HepG2 (cell line): ENCODE results near the gene FGF2. TPM values are rescaled to one million over a fixed set of nuclear protein-coding genes. Genes with fewer than 3 reads are reported as not detected.

Source experiments
- ATAC-seq: fragments of 200-7000 bp; cut with Tn5 transposase; 3 replicates; pipeline ENCODE4 v1.9.1; 2020; ENCODE audit warnings: mild to moderate bottlenecking, moderate library complexity
- BruUV-seq: library from RNA; stranded (reverse); fragments of 400-500 nt; replicated peaks from 2 replicates; lab custom pipeline; 2021; lab: Mats Ljungman, UMichigan
- CTCF ChIA-PET: fragments of 300-600 bp; formaldehyde crosslinking; extraction: SDS; loops from one replicate; lab custom pipeline; 2021; ENCODE audit warnings: low total read pairs, inconsistent platforms, low intra/inter-chr PET ratio; lab: Yijun Ruan, JAX
- POLR2A ChIA-PET: fragments of 350-600 bp; sonication (Branson Sonifier 250); formaldehyde crosslinking; loops from one replicate; lab custom pipeline; 2020; ENCODE audit warnings: antibody characterized with exemption, inconsistent platforms; lab: Yijun Ruan, JAX
- DNase-seq: peaks from one replicate; pipeline ENCODE4 v3.0.0-alpha.2; 2015; ENCODE audit warnings: low spot score
- FAIRE-seq: peaks from 3 replicates; lab custom pipeline; 2011; peaks lifted over from hg19 to GRCh38; lab: Jason Lieb, UNC
- H2AFZ ChIP-seq: one replicate; pipeline ENCODE4 v1.6.1; 2011; ENCODE audit warnings: low read length, inconsistent platforms
- H3K27ac ChIP-seq: fragments of 300-600 bp; 3 replicates; pipeline ENCODE4 v1.8.0; 2011; ENCODE audit warnings: mixed run types, mild to moderate bottlenecking, mixed read lengths, low read length, inconsistent platforms; ENCODE audit not compliant: insufficient read depth; ENCODE audit errors: extremely low read length
- H3K27me3 ChIP-seq, 2 experiments: fragments of 200-600 bp in 1 of 2; 2 replicates in 1 of 2; 3 replicates in 1 of 2; pipeline versions ENCODE4 v1.6.0 to v1.8.0; 2011; ENCODE audit warnings: low read length in 2 of 2, mild to moderate bottlenecking in 2 of 2, moderate library complexity in 2 of 2, inconsistent platforms in 1 of 2; ENCODE audit not compliant: insufficient read depth in 2 of 2, control insufficient read depth in 1 of 2
- H3K36me3 ChIP-seq, 2 experiments: fragments of 200-600 bp in 1 of 2; replicated peaks in 1 of 2; 2 replicates in 1 of 2; 3 replicates in 1 of 2; pipeline versions ENCODE4 v1.5.1 to v1.8.0; 2011; ENCODE audit warnings: low read length in 2 of 2, inconsistent platforms in 1 of 2; ENCODE audit not compliant: insufficient read depth in 2 of 2, control insufficient read depth in 1 of 2
- H3K4me1 ChIP-seq: 2 replicates; pipeline ENCODE4 v1.5.1; 2012; ENCODE audit warnings: low read length, inconsistent platforms; ENCODE audit not compliant: insufficient read depth
- H3K4me2 ChIP-seq: 2 replicates; pipeline ENCODE4 v1.6.0; 2011; ENCODE audit warnings: low read depth, low read length, inconsistent platforms
- H3K4me3 ChIP-seq, 3 experiments: fragments of 200-600 bp in 1 of 3; sonication (generic), shearing (Covaris generic) in 1 of 3; replicated peaks in 1 of 3; 2 replicates each; pipeline ENCODE4 v1.5.1; 2011 to 2016; ENCODE audit warnings: low read length in 3 of 3, inconsistent platforms in 2 of 3, low read depth in 2 of 3, mild to moderate bottlenecking in 2 of 3, control low read depth in 1 of 3, mixed read lengths in 1 of 3; ENCODE audit not compliant: insufficient read depth in 1 of 3
- H3K79me2 ChIP-seq: one replicate; pipeline ENCODE4 v1.6.1; 2011; ENCODE audit warnings: low read length, inconsistent platforms; ENCODE audit not compliant: insufficient read depth
- H3K9ac ChIP-seq: 2 replicates; pipeline ENCODE4 v1.6.0; 2011; ENCODE audit warnings: mild to moderate bottlenecking, low read depth, low read length, inconsistent platforms; ENCODE audit not compliant: insufficient read depth
- H3K9me3 ChIP-seq: 2 replicates; pipeline ENCODE4 v1.5.1; 2012; ENCODE audit warnings: mild to moderate bottlenecking, low read length
- H4K20me1 ChIP-seq: 2 replicates; pipeline ENCODE4 v1.6.0; 2011; ENCODE audit warnings: inconsistent platforms, mild to moderate bottlenecking, low read length, moderate library complexity; ENCODE audit not compliant: insufficient read depth
- ATF1 ChIP-seq: IDR thresholded peaks from 2 replicates; pipeline ENCODE4 v1.6.1; 2016; ENCODE audit warnings: mild to moderate bottlenecking, control low read depth
- CREB1 ChIP-seq, 2 experiments: fragments of 450-650 bp in 1 of 2; IDR thresholded peaks; 2 replicates each; pipeline ENCODE4 v1.6.1; 2016 to 2017; ENCODE audit warnings: control low read depth in 1 of 2, mild to moderate bottlenecking in 1 of 2, missing compliant biosample characterization in 1 of 2, missing genetic modification characterization in 1 of 2
- GFI1 ChIP-seq: sonication (generic); formaldehyde crosslinking; IDR thresholded peaks from 2 replicates; pipeline ENCODE4 v1.5.0; 2020; ENCODE audit warnings: missing genetic modification reagents, mild to moderate bottlenecking, borderline replicate concordance
- HMG20B ChIP-seq: conservative IDR thresholded peaks from 2 replicates; pipeline ENCODE4 v1.6.1; 2016; ENCODE audit warnings: missing genetic modification reagents, missing compliant biosample characterization
- KDM6A ChIP-seq: IDR thresholded peaks from 2 replicates; pipeline ENCODE4 v1.6.1; 2016; ENCODE audit warnings: low read depth
- LCORL ChIP-seq, 2 experiments: fragments of 450-650 bp in 1 of 2; sonication (generic) in 1 of 2; formaldehyde crosslinking in 1 of 2; IDR thresholded peaks; 2 replicates each; pipeline versions ENCODE4 v1.5.0 to v1.6.1; 2017 to 2020; ENCODE audit warnings: antibody characterized with exemption in 1 of 2, missing genetic modification reagents in 1 of 2
- SETDB1 ChIP-seq: sonication (generic); formaldehyde crosslinking; IDR thresholded peaks from 2 replicates; pipeline ENCODE4 v1.5.1; 2020; ENCODE audit warnings: missing genetic modification reagents, mild to moderate bottlenecking, borderline replicate concordance
- SOX13 ChIP-seq, 3 experiments: fragments of 450-650 bp in 1 of 3; sonication (generic) in 1 of 3; formaldehyde crosslinking in 1 of 3; IDR thresholded peaks in 2 of 3; conservative IDR thresholded peaks in 1 of 3; 2 replicates each; pipeline versions ENCODE4 v1.5.0 to v1.6.1; 2016 to 2020; ENCODE audit warnings: antibody characterized with exemption in 1 of 3, mild to moderate bottlenecking in 1 of 3, missing compliant biosample characterization in 1 of 3, missing genetic modification reagents in 1 of 3, moderate library complexity in 1 of 3
- SUZ12 ChIP-seq: fragments of 150-350 bp; IDR thresholded peaks from 2 replicates; pipeline ENCODE4 v1.6.1; 2014; ENCODE audit warnings: low read depth, low read length
- SYNCRIP ChIP-seq: fragments of 200-400 bp; formaldehyde crosslinking; IDR thresholded peaks from 2 replicates; pipeline ENCODE4 v1.6.1; 2018; ENCODE audit warnings: mild to moderate bottlenecking, low read depth, low read length; ENCODE audit not compliant: insufficient read depth
- ZBTB10 ChIP-seq: sonication (generic); formaldehyde crosslinking; IDR thresholded peaks from 2 replicates; pipeline ENCODE4 v1.4.0; 2020; ENCODE audit warnings: missing genetic modification reagents, borderline replicate concordance
- ZFP36L1 ChIP-seq: sonication (generic); formaldehyde crosslinking; IDR thresholded peaks from 2 replicates; pipeline ENCODE4 v1.8.0; 2022; ENCODE audit warnings: mild to moderate bottlenecking, missing genetic modification reagents, moderate library complexity
- ZKSCAN5 ChIP-seq: sonication (generic); formaldehyde crosslinking; IDR thresholded peaks from 2 replicates; pipeline ENCODE4 v1.5.1; 2020; ENCODE audit warnings: mild to moderate bottlenecking, missing genetic modification reagents
- ZNF484 ChIP-seq: sonication (generic); formaldehyde crosslinking; IDR thresholded peaks from 2 replicates; pipeline ENCODE4 v1.5.1; 2020; ENCODE audit warnings: mild to moderate bottlenecking, low read depth, missing genetic modification reagents, borderline replicate concordance
- ZNF510 ChIP-seq: sonication (generic); formaldehyde crosslinking; IDR thresholded peaks from 2 replicates; pipeline ENCODE4 v1.4.0; 2020; ENCODE audit warnings: low read depth, mild to moderate bottlenecking, missing genetic modification reagents
- ZNF788 ChIP-seq: sonication (generic); formaldehyde crosslinking; IDR thresholded peaks from 2 replicates; pipeline ENCODE4 v1.5.0; 2020; ENCODE audit warnings: mild to moderate bottlenecking, missing genetic modification reagents, borderline replicate concordance
- WGBS: methylation state at CpG from one replicate; pipeline ENCODE4 v1.1.6; 2017; ENCODE audit warnings: low lambda C conversion rate; 5-methylcytosine and 5-hydroxymethylcytosine counted together
- in situ Hi-C: cut with HindIII; loops from 2 replicates; pipeline ENCODE4 v1.10.0; 2017; ENCODE audit warnings: low pct_unique_long_range_greater_than_20kb; ENCODE audit not compliant: extremely low pct_ligation_motif_present
- intact Hi-C: fragments of 100-400 bp; cut with micrococcal nuclease; formaldehyde crosslinking; loops from one replicate; pipeline ENCODE4 v1.10.0; 2022; ENCODE audit not compliant: unreplicated experiment
- polyA plus RNA-seq, 8 experiments: library from polyadenylated mRNA; depleted of rRNA in 3 of 8; stranded (reverse) in 7 of 8; unstranded in 1 of 8; fragments of >200 nt; fragmentation: Illumina TruSeq in 4 of 8; extraction: Trizol in 4 of 8; gene quantifications; 2 replicates each; pipeline versions ENCODE4 v1.2.1 to v1.2.3, GENCODE V29; 2011 to 2016; ENCODE audit warnings: low read depth in 4 of 8, missing spikeins in 1 of 8, mixed read lengths in 1 of 8; ENCODE audit not compliant: insufficient read depth in 1 of 8
- total RNA-seq, 5 experiments: library from RNA; depleted of rRNA; stranded (reverse); fragments of >200 nt; fragmentation: Illumina TruSeq; extraction: Trizol; gene quantifications; 2 replicates each; pipeline ENCODE4 v1.2.3, GENCODE V29; 2016; ENCODE audit warnings: low read depth in 1 of 5
- TF ChIP-seq, protein P1 (sequence below): sonication (generic); formaldehyde crosslinking; IDR thresholded peaks from 2 replicates; pipeline ENCODE4 v1.8.1; 2023; ENCODE audit warnings: missing genetic modification reagents, mild to moderate bottlenecking, borderline replicate concordance
- TF ChIP-seq, protein P2 (sequence below): IDR thresholded peaks from 2 replicates; pipeline ENCODE4 v1.6.1; 2012; ENCODE audit warnings: inconsistent platforms

The FGF2 gene
- total and polyA plus RNA-seq, 2 of the 13 experiments (the other 11 are each of a cell fraction or from before 2014, with no cell fraction given), result 0.01 to 0.02 TPM

GRCh38 chr4:122796801-122797404 is 29.7 kb upstream of the FGF2 start (continued):
- TF ChIP-seq, protein P1, sequence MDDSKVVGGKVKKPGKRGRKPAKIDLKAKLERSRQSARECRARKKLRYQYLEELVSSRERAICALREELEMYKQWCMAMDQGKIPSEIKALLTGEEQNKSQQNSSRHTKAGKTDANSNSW, result no peak
- TF ChIP-seq KDM6A (CRISPR knock-in tag) (no peak), GFI1 (no peak), SETDB1 (CRISPR knock-in tag) (no peak), ATF1 (CRISPR knock-in tag) (no peak), HMG20B (CRISPR knock-in tag) (no peak)
- TF ChIP-seq, protein P2, sequence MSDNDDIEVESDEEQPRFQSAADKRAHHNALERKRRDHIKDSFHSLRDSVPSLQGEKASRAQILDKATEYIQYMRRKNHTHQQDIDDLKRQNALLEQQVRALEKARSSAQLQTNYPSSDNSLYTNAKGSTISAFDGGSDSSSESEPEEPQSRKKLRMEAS, result no peak
- TF ChIP-seq, all 625 proteins: peak for 0

DNA sequence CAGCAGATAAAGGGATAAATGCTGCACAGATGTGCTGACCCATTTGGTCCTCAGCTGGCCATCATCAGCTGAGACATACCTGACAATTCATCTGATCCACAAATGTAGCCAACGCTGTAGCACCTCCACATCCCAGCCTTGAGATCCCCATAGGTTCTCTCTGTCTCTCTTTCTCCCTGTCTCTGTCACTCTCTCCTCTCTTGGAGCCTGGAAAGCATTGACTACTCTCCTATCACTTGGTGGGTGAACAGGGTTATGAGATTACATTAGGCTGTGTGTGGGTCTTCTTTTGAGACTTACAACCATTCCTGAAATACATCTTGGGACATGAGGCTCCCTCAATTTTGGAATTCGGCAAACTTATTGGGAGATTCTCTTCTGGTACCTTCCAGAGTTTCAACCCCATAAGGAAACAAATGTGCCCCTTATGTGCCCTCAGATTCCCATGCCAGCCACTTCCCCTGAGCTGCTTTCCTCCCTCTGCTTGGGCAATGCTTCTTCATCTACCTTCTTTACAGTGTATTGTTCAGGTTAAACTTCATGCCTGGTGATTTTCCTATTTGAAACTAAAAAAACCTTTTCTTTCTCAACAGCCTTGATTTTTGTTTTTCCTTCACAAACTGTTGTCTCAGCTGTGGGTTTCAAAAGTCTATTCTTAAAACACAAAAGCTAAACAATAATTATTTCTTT is 29.1 kb upstream of the FGF2 start:
- H3K27me3 ChIP-seq, result no peaks in the 10 kb centered on the region
- ChIA-PET POLR2A (no interaction called here), CTCF (no interaction called here)
- DNase-seq (no peak), ATAC-seq (no peak), FAIRE-seq (no peak)
- H3K4me1 ChIP-seq, result peaks cover 10% of the 10 kb centered on the region
- no peak overlapping the region for H3K4me2 ChIP-seq
- BruUV-seq, result no TSS peak
- in situ Hi-C loops, result no loop called here
- H2AFZ ChIP-seq, result peak overlapping the region; percentile 21
- H3K36me3 ChIP-seq, result no peaks in the 10 kb centered on the region
- intact Hi-C loops, result no loop called here
- H4K20me1 ChIP-seq, result no peaks in the 10 kb centered on the region
- H3K27ac ChIP-seq, result no peak overlapping the region
- no peaks in the 10 kb centered on the region for H3K79me2 ChIP-seq
- no peak overlapping the region for H3K4me3 ChIP-seq
- 86% methylated on average over 2 of the region's 2 CpGs for WGBS
- H3K9ac ChIP-seq, result no peak overlapping the region
- TF ChIP-seq ZBTB10 (CRISPR knock-in tag), result no peak
- no peak for TF ChIP-seq SYNCRIP
- no peak for TF ChIP-seq ZKSCAN5 (CRISPR knock-in tag)
- no peak for TF ChIP-seq ZFP36L1 (CRISPR knock-in tag)
- no peak for TF ChIP-seq SUZ12
- no peak for TF ChIP-seq LCORL (IDR thresholded peaks at IDR 0.05)
- no peak for TF ChIP-seq LCORL (CRISPR knock-in tag; IDR thresholded peaks at IDR 0.05)
- TF ChIP-seq ZNF484, result no peak
- TF ChIP-seq ZNF788 (CRISPR knock-in tag), result no peak
- no peak for TF ChIP-seq CREB1 (IDR thresholded peaks at IDR 0.05)
- no peak for TF ChIP-seq CREB1 (CRISPR knock-in tag; IDR thresholded peaks at IDR 0.05)
- no peak for TF ChIP-seq ZNF510 (CRISPR knock-in tag)
- no peak for TF ChIP-seq SOX13 (IDR thresholded peaks at IDR 0.05)
- TF ChIP-seq SOX13 (CRISPR knock-in tag; conservative IDR thresholded peaks at IDR 0.05 in 1 of 2, IDR thresholded peaks at IDR 0.05 in 1 of 2), result no peak
- H3K9me3 ChIP-seq, result no peaks in the 10 kb centered on the region
